Mammary epithelial cell (primary cell): Measurements from ENCODE around the gene ZNF524.

Experiments
- EZH2 ChIP-seq: IDR thresholded peaks from 2 replicates; pipeline ENCODE4 v1.6.1; 2012; ENCODE audit warnings: low read length, inconsistent platforms, borderline replicate concordance
- TF ChIP-seq, protein P1 (sequence below), 2 donors: IDR thresholded peaks in 1 of 2; conservative IDR thresholded peaks in 1 of 2; 2 replicates each; pipeline ENCODE4 v1.5.1; 2011 to 2012; ENCODE audit warnings: inconsistent platforms in 2 of 2, low read length in 2 of 2, mild to moderate bottlenecking in 2 of 2, control low read depth in 1 of 2, low read depth in 1 of 2; ENCODE audit not compliant: insufficient read depth in 1 of 2; ENCODE audit errors: extremely low read depth in 1 of 2

DNA sequence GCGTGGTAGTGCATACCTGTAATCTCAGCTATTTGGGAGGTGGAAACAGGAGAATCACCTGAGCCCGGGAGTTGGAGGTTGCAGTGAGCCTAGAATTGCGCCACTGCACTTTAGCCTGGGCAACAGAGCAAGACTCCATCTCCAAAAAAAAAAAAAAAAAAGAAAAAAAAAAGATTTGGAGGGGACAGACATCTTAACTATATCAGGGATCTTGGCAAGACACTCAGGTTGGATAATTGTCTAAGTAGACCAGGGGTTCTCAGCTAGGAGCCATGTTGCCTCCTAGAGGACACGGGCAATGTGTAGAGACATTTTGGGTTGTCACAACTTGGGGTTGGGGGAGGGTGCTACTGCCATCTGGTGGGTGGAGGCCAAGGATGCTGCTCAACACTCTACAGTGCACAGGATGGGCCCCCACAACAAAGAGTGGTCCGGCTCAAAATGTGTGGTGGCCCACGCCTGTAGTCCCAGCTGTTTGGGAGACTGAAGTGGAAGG, 38.8 kb downstream of the ZNF524 start:
- TF ChIP-seq, protein P1, sequence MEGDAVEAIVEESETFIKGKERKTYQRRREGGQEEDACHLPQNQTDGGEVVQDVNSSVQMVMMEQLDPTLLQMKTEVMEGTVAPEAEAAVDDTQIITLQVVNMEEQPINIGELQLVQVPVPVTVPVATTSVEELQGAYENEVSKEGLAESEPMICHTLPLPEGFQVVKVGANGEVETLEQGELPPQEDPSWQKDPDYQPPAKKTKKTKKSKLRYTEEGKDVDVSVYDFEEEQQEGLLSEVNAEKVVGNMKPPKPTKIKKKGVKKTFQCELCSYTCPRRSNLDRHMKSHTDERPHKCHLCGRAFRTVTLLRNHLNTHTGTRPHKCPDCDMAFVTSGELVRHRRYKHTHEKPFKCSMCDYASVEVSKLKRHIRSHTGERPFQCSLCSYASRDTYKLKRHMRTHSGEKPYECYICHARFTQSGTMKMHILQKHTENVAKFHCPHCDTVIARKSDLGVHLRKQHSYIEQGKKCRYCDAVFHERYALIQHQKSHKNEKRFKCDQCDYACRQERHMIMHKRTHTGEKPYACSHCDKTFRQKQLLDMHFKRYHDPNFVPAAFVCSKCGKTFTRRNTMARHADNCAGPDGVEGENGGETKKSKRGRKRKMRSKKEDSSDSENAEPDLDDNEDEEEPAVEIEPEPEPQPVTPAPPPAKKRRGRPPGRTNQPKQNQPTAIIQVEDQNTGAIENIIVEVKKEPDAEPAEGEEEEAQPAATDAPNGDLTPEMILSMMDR (conservative IDR thresholded peaks at IDR 0.05 in 1 of 2, IDR thresholded peaks at IDR 0.05 in 1 of 2; ENCODE audit: extremely low read depth in 1 of 2, insufficient read depth in 1 of 2, low read depth in 1 of 2, low read length in 2 of 2), result peak; percentile 37 to 53
- no peak for TF ChIP-seq EZH2
